Activated CD4-positive, CD25-positive, alpha-beta regulatory T cell (primary cell): ENCODE results near the gene BICD2.

Experiments used
- DNase-seq, 4 experiments: peaks; one replicate each; lab custom pipeline; 2025; lab: John Stamatoyannopoulos, UW

BICD2 gene

GRCh38 chr9:92714787-92715487, 49.7 kb downstream of the BICD2 start:
- no peak for DNase-seq

GRCh38 chr9:92714016-92714415, 50.6 kb downstream of the BICD2 start:
- no peak for DNase-seq

GRCh38 chr9:92713528-92713927, 51.1 kb downstream of the BICD2 start:
- DNase-seq, result no peak

- no peak for DNase-seq
Measured at GRCh38 chr9:92712767-92713166, 51.9 kb downstream of the BICD2 start.

GRCh38 chr9:92711844-92712243, 52.8 kb downstream of the BICD2 start:
- no peak for DNase-seq

- no peak for DNase-seq
Measured at GRCh38 chr9:92711146-92711545, 53.5 kb downstream of the BICD2 start.

GRCh38 chr9:92710368-92710767, 54.3 kb downstream of the BICD2 start:
- DNase-seq, result no peak

- DNase-seq, result no peak
Measured at GRCh38 chr9:92709954-92710353, 54.7 kb downstream of the BICD2 start.

- no peak for DNase-seq
Measured at GRCh38 chr9:92709240-92709639, 55.4 kb downstream of the BICD2 start.

- no peak for DNase-seq
Measured at GRCh38 chr9:92707530-92707929, 57.1 kb downstream of the BICD2 start.

GRCh38 chr9:92706218-92706940, 58.3 kb downstream of the BICD2 start:
- no peak for DNase-seq

GRCh38 chr9:92704528-92704927, 60.1 kb downstream of the BICD2 start:
- no peak for DNase-seq

GRCh38 chr9:92696619-92697018, 68.0 kb downstream of the BICD2 start:
- no peak for DNase-seq

GRCh38 chr9:92686954-92687353, 77.7 kb downstream of the BICD2 start:
- no peak for DNase-seq

GRCh38 chr9:92685022-92685421, 79.6 kb downstream of the BICD2 start:
- DNase-seq, result no peak

- DNase-seq, result no peak
Measured at GRCh38 chr9:92682269-92682668, 82.4 kb downstream of the BICD2 start.

GRCh38 chr9:92680166-92681119, 84.2 kb downstream of the BICD2 start:
- DNase-seq, result no peak

- no peak for DNase-seq
Measured at GRCh38 chr9:92679413-92680165, 85.0 kb downstream of the BICD2 start.

GRCh38 chr9:92671323-92671722, 93.3 kb downstream of the BICD2 start:
- DNase-seq, result no peak

GRCh38 chr9:92669890-92670708, 94.5 kb downstream of the BICD2 start, which contains the start of gene IPPK:
IPPK (minus strand) TSS chr9:92670131; CDS start chr9:92669988, 143 bp downstream.
- DNase-seq, result peak; percentile 92 to 95 (median 94)

- no peak for DNase-seq
Measured at GRCh38 chr9:92669527-92669889, 95.1 kb downstream of the BICD2 start.
